ENCODE results near the gene CHD5. TPM values are rescaled to one million over a fixed set of nuclear protein-coding genes. Genes with fewer than 3 reads are reported as not detected.

CHD5 gene
- total RNA-seq, 2 experiments from 2014 or later, result 0.25 to 0.76 TPM

DNA sequence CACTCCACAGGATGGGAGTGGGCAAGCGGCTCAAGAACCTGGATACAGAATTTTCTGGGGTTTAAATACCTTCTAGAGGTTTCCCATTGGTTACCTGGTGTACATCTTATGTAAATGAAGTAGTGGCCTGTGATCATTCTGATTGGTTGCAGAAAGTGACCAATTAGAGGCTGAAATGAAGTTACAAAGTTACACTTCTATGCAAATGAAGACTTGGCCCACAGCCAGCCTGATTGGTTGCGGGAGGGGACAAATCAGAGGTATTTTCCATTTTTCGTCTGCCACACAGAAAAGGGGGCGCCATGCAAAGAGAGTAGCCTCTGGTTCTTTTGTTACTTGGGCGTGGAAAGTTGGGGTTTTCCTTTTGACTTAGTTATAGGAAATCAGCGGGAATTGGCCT, 125.5 kb downstream of the CHD5 start:
- no peaks in the 10 kb centered on the region for H3K9me3 Mint-ChIP-seq (ENCODE audit: low read depth)
- DNase-seq (no peak), ATAC-seq (no peak)
- ChIA-PET POLR2A (no interaction called here), CTCF (no interaction called here)
- H3K36me3 Mint-ChIP-seq (ENCODE audit: low read depth), result peaks cover 39% of the 10 kb centered on the region
- H3K4me3 Mint-ChIP-seq, result no peak overlapping the region
- peaks cover 5% of the 10 kb centered on the region for H3K4me1 Mint-ChIP-seq
- no peak overlapping the region for H3K27ac Mint-ChIP-seq
- H3K27me3 Mint-ChIP-seq, result no peaks in the 10 kb centered on the region
- intact Hi-C loops (cut with DNase I, micrococcal nuclease), result no loop called here

- H3K4me1 Mint-ChIP-seq, result peaks cover 5% of the 10 kb centered on the region
- no peaks in the 10 kb centered on the region for H3K27me3 Mint-ChIP-seq
- intact Hi-C loops (cut with DNase I, micrococcal nuclease), result loop anchor here in 1 of 2 experiments (2.0 kb wide), 1 partner anchor 192 kb away; the partner anchor contains the start of gene HES3
- no peaks in the 10 kb centered on the region for H3K9me3 Mint-ChIP-seq (ENCODE audit: low read depth)
- no peak for DNase-seq
- H3K4me3 Mint-ChIP-seq, result no peak overlapping the region
- ATAC-seq, result no peak
- POLR2A ChIA-PET, result interaction anchor here (0.5 to 0.6 kb wide), 2 partner anchors 35 to 56 kb away, joined by 3 read pairs; no protein-coding TSS in a partner anchor
- CTCF ChIA-PET, result interaction anchor here (1.0 to 1.3 kb wide), 3 partner anchors 11 to 133 kb away, joined by 3 read pairs; no protein-coding TSS in a partner anchor
- H3K36me3 Mint-ChIP-seq (ENCODE audit: low read depth), result peaks cover 43% of the 10 kb centered on the region
- no peak overlapping the region for H3K27ac Mint-ChIP-seq
Observed at GRCh38 chr1:6053206-6053546, 126.9 kb downstream of the CHD5 start.

DNA sequence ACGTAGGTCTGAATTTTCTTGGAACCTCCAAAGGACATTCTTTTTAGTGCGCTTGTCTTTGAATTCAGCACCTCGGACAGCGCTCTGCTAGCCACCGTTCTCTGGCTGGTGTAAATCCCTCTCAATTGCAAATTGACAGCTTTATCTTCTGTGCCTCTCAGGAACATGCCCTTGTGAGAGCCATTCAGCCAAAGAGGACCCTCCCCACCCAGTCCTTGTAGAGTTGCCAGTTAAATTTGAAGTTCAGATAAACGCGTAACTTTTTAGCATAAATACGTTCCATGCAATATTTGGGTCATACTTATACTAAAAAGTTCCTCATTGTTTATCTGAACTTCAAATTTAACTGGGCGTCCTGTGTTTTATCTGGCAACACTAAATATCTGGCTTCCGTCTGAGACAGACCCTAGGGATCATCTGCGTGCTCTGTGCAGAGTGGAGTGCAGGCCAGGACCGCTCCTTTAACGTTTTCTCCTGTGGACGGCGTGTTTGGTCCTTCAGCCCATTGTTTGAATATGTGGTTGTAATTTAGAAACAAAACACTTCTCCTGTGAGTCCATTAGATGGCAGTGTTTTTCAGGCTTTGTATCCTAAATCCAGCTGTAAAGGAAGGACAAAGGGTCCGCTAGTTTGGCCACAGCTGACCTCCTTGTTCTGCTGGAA, 127.4 kb downstream of the CHD5 start:
- ATAC-seq (no peak), DNase-seq (peak; percentile 71)
- CTCF ChIA-PET, result interaction anchor here (0.6 to 1.3 kb wide), 4 partner anchors 11 to 133 kb away, joined by 3 to 4 read pairs (median 3); no protein-coding TSS in a partner anchor
- no peaks in the 10 kb centered on the region for H3K27me3 Mint-ChIP-seq
- H3K9me3 Mint-ChIP-seq (ENCODE audit: low read depth), result no peaks in the 10 kb centered on the region
- peaks cover 45% of the 10 kb centered on the region for H3K36me3 Mint-ChIP-seq (ENCODE audit: low read depth)
- intact Hi-C loops (cut with DNase I, micrococcal nuclease), result loop anchor here in 1 of 2 experiments (2.0 kb wide), 1 partner anchor 192 kb away; the partner anchor contains the start of gene HES3
- no peak overlapping the region for H3K4me3 Mint-ChIP-seq
- no peak overlapping the region for H3K27ac Mint-ChIP-seq
- POLR2A ChIA-PET, result interaction anchor here (0.6 kb wide), 1 partner anchor 55 kb away, joined by 3 read pairs; no protein-coding TSS in a partner anchor
- peaks cover 4% of the 10 kb centered on the region for H3K4me1 Mint-ChIP-seq

Other genes with a start within 250 kb of the CHD5 start
- 10 to 100 TPM; 12.9 to 14.1 TPM for gene NPHP4, start 187.9 kb downstream of the CHD5 start, total RNA-seq
- gene KCNAB2, start 134.4 kb downstream of the CHD5 start, total RNA-seq, result 100 to 1,000 TPM; 231 to 258 TPM
- gene RPL22, start 19.3 kb upstream of the CHD5 start, total RNA-seq, result 100 to 1,000 TPM; 392 to 475 TPM
- gene RNF207, start 25.8 kb upstream of the CHD5 start, total RNA-seq, result 10 to 100 TPM; 13.5 to 15.2 TPM
- gene ICMT, start 55.6 kb upstream of the CHD5 start, total RNA-seq, result 10 to 100 TPM; 31.9 to 35.4 TPM
- gene HES3, start 63.9 kb upstream of the CHD5 start, total RNA-seq, result not detected
- under 1 TPM; 0.16 to 0.25 TPM for gene GPR153, start 80.8 kb upstream of the CHD5 start, total RNA-seq
- 10 to 100 TPM; 93.8 to 99.2 TPM for gene ACOT7, start 213.4 kb upstream of the CHD5 start, total RNA-seq
- gene HES2, start 239.6 kb upstream of the CHD5 start, total RNA-seq, result under 1 TPM in 1 of 2 experiments, not detected in 1; 0.05 TPM
- gene ESPN, start 244.5 kb upstream of the CHD5 start, total RNA-seq, result under 1 TPM; 0.14 to 0.55 TPM